Iris pigment epithelial cell (primary cell): ENCODE measurements around the gene MYCN.

ENCODE experiments used
- DNase-seq: peaks from one replicate; pipeline ENCODE4 v3.0.0-alpha.2; 2011; ENCODE audit warnings: low read depth

MYCN gene

DNA sequence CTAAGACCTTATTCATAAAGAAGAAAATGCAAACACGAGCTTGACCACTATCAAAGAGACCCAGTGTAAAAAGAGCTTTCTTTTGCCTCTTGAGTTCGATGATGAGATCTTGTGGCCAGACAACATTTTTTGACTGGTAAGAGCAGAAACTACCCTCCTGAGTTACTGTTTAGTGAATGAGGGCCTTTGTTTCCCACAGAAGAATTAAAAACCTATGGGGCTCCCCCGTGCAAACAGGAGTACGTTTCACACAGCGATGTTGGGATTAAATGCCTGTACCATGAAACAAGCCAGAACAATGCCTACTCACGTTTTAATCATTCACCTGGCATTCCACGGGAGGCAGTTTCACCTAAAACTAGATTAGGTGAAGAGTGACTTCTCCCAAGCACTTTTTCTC, 36.0 kb downstream of the MYCN start:
- DNase-seq = no peak

DNA sequence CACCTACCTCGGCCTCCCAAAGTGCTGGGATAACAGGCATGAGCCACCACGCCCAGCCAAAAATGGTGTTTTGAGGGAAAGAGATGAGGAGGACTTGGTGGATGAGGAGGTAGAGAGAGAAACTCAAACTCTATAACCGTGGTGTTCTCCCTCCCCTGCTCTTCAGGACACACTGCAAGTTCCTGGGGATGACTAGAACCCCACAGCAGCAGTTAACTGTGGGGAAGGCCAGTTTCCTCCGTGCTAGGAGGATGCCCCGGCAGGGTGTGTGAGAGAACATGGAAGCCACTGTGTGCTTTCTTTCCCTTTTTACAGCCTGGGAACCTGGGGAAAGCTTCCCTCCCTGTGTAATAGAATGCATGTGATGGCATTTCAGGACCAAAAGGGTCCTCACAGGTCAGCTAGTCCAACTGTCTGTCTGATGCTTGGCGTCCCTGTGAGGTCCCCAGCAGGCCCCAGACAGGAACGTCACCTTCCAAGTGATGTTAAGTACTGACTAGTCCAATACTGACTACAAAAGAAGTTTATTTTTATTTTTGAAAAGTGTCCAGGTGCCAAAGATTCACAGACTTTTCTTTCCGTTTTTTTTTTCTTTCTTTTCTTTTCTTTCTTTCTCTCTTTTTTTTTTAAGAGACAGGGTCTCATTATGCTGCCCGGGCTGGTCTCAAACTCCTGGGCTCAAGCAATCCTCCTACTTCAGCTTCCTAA, 38.9 kb downstream of the MYCN start:
- DNase-seq = no peak

DNA sequence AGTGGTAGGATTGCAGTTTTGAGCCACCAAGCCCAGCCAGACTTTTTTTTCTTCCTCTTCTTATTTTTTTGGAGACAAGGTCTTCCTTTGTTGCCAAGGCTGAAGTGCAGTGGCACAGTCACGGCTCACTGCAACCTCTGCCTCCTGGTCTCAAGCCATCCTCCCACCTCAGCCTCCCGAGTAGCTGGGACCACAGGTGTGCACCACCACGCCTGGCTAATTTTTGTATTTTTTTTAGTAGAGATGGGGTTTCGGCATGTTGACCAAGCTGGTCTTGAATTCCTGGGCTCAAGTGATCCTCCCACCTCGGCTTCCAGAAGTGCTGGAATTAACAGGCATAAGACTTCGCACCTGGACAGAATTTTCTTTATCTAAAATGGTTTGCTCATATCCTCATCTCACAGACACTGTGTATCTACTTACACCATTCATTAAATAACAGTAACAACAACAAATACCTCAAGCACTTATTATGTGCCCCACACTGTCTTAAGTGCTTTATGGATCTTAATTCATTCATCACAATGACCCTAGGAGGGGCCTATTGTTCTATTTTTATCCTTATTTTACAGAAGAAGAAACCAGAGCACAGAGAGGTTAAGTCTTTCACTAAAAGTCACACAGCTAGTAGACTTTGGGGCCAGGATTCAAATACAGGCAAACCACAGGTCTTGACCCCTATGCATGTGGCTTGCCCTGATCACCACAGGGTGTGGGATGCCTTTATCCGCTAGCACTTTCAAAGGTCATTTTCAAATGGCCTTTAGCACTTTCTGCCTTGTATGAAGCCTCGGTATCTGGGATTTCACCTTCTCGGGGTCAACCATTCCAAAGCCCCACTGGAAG, 39.6 kb downstream of the MYCN start:
- no peak for DNase-seq

DNA sequence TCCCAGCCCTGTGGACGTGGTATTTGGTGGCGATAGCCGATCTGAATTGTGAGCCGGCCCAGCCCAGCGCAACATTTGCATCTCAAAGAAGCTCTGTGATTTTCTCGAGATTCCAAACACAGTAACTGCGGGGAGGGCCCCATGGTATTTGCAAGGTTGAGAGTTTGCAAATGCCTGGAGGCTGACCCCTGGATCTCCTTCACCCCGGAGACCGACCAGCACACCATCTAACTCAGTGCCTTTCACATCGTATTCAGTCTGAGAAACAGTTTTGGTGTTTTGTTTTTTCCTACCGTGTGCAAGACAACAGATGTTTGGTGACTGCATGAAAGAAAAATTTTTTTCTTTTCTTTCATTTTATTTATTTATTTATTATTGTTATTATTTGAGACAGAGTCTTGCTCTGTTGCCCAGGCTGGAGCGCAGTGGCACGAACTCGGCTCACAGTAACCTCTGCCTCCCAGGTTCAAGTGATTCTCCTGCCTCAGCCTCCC, 40.3 kb downstream of the MYCN start:
- DNase-seq = no peak

DNA sequence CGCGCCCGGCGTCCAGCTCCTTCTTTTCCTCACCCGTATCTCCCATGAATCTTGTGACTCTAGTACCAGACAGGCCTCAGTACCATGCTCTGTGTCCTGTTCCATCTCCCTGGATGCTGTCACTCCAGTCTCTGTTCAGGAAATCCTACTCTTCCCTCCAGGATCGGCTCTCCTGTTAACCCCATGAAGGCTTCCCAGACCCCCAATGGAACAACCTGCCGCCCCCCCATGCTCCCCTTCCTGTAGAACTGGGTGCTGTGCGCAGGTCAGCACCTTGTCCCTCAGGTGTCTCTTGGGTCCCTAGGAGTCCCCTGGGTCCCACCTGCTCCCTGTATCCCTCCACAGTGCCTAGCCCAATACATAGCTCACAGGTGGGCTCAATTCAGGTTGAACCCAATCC, 41.3 kb downstream of the MYCN start:
- no peak for DNase-seq

DNA sequence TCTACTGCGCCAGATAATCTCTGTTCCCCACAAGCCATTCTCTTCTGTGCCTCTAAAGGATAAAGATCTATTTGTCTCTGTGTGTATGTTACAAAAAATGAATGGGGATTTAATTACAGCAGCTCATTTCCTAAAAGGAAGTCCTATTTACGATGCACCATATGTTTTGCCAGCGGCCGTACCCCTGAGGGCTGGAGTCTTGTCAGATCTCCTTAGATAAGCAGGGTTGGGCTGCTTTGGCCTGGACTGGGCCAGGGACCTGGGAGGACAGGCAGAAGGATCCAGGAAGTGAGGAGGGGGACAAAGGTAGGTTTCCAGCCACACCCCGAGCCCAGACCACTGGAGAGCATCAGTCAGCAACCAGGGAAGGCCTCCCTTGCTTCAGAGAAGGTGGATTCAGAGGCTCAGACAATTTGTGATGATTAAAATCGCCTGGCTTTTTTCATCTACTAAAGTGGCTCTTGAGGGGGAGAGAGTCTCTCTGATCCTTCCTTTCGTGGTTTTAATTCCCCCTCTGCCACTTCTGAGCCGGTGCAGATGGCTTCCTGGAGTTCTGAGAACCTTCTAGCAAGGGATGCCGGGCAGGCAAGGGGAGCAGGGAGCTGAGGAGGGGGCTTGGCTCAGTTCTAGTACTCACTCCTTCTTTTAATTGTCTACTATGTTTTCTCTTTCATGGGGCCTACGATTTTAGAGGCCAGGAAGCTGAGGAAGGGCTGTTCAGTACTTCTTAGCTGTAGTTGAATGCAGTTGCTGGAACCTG, 42.1 kb downstream of the MYCN start:
- DNase-seq = no peak

DNA sequence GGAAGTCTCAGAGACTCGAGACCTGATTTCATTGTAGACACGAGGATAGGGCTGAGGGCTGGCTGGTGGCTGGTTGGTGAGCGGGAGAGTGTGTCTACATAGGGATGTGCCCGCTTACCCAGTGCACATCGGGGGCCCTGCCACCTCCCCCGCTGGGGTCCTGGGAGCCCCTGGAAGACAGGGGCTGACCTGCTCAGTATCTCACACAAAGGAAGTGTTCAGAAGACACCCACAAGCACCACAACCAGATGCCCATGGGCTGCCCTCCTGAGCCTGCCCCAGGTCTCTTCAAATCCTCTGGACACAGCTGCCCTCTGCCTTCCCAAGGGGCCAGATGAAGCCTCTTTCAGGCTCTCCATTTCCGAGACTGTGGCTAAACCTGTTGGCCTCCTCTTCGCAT, 43.1 kb downstream of the MYCN start:
- DNase-seq = no peak

DNA sequence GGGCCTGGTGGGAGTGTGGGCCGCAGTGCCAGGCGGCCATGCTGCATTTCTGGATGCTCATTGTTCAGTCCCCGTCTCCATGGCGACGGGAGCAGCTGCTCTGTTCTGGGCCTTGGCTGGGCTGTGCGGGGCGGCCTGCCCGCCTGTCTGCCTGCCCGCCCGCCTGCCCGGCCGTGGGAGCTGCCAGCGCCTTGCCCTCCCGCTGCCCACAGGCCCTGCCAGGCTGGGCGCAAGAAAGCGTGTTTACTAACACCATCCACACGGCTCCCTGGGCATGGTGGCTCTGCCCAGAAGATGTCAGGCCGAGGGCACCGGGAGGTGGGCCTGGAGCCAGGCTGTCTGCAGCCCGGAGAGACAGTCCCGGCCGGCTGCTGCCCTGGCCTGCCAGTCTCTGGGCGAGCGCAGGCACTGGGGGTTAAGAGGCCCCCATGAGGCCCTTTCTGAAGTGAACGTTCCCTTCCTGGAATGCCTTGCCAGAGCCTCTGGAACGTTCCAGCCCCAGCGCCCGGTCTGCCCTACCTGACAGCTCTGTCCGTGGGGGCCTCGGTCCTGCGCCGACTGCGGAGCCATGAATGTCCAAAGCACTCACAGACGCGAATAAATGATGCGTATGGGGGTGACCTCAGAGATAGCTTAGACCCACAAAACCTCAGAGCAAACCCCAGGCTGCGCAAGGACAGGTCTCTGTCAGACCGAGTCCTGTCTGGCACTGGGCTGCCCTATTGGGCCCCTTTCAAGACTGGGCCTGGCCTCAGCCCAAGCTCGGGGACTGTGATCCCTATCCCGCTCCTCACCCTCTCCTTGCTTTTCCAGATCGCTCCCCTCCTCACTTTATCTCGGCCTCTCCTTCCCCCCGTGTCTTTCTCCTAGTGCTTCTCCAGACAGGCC, 44.3 kb downstream of the MYCN start:
- no peak for DNase-seq

DNA sequence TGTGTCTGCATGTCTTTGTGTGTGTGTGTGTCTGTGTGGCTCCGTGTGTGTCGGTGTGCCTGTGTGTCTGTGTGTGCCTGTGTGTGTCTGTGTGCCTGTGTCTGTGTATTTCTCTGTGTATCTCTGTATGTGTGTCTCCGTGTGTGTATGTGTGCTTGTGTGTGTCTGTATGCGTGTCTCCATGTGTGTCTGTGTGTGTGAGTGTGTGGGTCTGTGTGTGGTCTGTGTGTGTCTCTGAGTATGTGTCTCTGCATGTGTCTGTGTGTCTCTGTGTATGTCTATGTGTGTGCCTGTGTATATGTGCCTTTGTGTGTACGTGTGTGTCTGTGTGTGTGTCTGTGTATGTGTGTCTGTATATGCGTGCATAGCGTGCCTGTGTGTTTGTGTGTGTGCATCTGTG, 45.2 kb downstream of the MYCN start:
- no peak for DNase-seq

DNA sequence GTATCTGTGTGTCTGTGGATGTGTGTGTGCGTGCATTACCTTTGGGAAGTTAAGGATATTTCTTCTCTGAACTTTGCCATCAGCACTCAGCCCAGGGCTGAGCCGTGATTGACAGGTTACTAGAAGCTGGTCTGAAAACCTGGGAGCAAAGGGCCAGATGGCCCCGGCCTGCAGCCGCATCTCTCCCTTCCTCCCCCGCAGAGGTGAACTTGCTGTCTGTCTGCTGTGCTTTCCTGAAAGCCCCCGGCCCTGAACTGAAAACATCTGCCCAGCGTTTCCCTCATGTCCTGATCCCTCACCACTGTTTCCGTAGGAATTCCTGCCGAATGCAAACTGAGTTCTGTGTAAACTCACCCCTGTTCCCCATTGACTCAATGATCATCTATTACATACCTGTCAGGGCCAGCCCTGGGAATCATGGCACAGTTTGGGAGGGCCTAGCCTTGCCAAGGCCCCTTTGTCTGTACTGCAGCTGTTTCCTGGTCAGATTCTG, 45.8 kb downstream of the MYCN start:
- no peak for DNase-seq

DNA sequence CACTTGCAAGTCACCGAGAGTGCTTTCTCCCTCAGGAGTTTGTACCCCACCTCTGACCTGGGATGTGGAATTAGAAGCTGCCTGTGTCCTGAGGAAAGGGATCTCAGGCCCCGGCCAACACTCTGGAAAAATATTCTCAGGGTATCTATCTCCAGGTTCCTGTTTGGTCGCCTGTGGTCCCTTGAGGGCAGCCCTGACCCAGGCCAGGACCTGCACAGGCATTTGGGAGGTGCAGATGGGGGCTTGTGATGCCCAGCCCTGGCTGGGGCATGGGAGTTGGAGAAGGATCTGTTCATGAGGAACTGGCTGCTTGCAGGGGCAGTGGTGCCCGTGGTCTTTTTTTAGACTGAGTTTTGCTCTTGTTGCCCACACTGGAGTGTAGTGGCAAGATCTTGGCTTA, 46.3 kb downstream of the MYCN start:
- DNase-seq = no peak

DNA sequence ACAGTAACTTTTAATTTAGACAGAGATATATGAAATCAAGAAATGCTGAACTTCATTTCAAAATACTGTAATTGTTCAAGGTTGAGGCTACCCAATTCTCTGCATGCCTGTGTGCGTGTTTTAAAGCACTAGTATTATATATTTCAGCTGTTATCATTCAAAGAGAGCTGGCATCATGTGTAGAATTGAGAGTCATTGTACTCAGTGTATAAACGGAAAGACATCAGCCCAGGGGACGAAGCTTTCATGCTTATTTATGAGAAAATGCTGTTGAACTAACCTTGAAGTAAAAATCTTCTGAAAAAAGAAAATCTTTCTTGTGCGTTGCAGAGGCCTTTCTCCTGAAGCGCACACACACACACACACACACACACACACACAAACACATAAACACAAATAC, 48.4 kb downstream of the MYCN start:
- DNase-seq = no peak

DNA sequence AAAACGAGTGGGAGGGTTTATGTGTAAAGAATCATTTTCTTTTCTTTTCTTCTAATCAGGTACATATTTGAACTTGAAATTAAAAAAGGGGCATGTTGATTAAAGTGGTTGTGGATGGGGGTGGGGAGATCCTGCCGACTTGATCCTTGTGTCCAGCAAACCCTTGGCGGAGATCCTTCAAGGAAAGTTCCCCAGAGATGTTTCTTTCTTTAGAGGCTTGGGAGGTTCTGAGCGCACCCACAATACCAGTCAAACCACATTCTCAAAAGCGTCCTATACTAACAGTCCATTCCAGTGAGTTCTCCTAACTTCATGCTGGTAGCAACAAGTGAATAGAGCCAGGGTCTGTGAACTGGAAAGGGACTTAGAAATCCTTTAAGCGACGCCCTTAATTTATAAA, 49.2 kb downstream of the MYCN start:
- DNase-seq = no peak

DNA sequence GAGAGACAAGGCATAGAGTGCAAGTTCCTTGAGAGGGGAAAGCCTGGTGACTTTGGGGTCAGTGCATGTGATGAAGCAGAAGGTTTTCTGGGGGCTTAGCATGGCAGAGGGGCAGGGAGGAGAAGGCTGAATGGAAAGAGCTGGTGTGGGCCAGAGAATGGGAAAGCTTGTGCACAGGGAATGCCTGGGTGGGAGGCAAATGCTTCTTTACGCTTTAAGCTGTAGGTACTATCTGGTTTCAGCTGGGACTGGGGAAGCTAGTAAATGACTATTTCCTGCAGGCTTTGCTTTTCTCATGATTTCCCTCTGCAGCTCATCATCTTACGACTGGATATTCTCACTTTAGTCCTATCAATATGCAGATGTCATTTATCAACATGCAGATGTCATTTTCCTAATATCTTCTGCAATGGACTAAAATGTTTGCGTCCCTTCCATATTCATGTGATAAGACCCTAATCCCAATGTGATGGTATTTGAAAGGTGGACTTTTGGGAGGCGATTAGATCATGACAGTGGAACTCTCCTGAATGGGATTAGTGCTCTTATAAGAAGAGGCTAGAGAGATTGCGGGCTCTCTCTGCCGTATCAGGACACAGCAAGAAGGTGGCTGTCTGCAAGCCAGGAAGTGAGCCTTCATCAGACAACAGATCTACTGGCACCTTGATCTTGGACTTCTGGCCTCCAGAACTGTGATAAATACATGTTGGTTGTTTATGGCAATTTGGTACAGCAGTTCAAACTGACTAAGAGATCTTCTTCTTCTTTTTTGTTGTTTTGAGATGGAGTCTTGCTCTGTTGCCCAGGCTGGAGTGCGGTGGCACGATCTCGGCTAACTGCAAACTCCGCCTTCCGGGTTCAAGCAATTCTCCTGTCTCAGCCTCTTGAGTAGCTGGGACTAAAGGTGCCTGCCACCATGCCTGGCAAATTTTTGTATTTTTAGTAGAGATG, 50.1 kb downstream of the MYCN start:
- DNase-seq = no peak

DNA sequence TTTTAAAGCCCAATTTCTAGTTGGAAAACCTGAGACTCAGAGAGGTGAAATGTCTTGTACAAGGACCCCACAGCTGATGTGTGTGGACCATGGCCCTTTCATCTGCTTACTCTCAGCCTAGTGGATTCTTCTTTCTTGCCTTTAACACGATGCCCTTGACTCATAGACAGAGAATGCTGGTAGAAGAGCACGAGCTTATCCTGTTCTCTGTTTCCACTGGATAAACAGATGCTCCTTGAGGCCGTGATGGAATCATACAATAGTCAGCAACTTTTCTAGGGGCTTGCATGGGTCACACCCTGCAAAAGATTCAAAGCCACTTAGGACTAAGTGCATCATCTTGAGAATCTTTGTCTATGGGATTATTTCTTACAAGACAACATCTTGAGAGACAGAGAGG, 50.9 kb downstream of the MYCN start:
- no peak for DNase-seq

DNA sequence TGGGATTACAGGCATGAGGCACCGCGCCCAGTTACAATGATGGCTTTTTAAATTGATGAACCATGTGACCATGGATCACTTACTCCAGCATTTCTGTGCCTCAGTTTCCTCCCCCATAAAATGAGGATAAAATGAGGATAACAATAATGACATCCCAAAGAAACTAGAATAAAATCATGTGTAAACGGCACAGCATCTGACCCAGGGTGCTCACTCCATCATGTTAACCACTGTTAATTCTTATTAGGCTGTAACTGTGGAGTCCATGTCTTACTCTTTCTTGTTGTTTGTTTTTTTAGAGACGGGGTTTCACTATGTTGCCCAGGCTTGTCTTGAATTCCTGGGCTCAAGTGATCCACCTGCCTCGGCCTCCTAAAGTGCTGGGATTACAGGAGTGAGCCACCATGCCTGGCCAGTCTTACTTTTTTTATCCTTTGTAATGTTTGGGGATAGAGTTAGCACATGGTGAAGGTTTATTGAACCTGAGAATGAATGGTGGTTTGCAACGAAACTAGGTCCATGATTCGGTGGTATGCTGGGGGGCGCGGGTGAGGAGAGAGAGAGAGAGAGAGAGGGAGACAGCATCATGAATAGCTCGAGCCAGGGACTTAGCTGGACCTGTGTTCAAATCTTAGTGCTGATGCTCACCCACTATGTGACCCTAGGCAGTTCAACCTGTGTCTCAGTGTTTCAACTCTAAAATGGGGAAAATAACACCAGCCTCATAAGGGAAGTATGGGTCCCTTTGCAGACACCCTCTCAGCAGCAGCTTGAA, 52.3 kb downstream of the MYCN start:
- no peak for DNase-seq

DNA sequence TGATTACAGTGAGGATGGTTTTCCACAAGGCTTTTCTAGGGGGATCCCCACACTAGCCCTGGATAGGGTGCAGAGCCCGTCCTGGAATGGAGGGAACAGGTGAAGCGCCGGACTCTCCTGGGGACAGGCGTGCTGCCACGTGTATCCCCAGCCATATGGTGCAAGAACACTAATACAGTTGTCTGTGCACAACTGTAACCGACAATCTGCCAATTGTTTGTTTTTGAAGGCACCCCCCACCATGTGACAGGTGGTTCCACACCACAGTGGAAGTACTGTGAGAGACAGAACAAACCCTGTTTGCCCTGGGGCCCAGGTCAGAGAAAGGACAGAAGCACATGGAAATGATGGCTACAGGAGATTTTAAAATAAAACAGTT, 52.9 kb downstream of the MYCN start:
- DNase-seq = no peak

DNA sequence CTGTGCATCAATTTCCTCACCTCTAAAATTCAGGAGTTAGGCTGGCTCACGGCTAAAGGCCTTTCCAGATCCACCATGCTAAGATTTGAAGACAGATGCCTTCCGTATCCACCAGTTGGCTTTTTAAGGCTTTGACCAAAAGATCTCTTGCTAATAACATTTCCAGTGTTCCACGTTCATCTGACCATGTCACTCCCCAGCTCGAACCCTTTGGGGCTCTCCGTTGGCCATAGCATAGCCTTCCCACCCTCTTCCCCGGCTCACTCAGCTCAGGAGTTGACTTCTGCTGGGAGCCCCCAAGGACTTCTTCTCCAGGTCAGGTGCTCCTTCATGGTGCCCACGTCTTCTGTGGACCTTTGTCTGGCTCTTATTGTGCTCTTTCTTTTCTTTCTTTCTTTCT, 53.3 kb downstream of the MYCN start:
- no peak for DNase-seq

DNA sequence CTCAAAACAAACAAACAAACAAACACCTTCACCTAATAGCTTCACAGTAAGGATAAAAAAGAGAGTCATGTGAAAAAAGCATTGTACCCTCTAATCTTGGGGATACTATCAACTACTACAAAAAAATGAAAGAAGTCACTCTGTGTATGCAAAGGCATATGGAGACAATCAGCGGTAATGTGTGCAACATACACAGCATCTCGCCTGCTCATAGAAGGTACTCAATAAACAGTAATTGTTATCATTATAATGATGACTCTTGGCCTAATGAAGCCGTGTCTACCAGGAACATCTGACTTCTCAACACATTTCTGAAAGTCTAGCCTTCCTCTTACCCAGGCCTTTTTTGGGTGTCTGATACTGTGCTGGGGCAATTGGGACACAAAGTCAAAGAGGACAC, 55.3 kb downstream of the MYCN start:
- DNase-seq = no peak
